AG04450 (cell line): Measurements from ENCODE around the gene UBE2K. TPM values are rescaled to one million over a fixed set of nuclear protein-coding genes. Genes with fewer than 3 reads are reported as not detected.
"Not testable (repeated sequence)": the region's sequence is repeated elsewhere in the genome, so short reads cannot be mapped to it uniquely, and the experiment has no call there.

Experiments
- CTCF ChIA-PET: fragments of 300-600, 350-600 bp; formaldehyde crosslinking; extraction: SDS; loops from one replicate; lab custom pipeline; 2022; ENCODE audit warnings: antibody characterized with exemption, inconsistent platforms; lab: Charles Lee
- POLR2A ChIA-PET: fragments of 350-600 bp; formaldehyde crosslinking; extraction: SDS; loops from one replicate; lab custom pipeline; 2021; ENCODE audit warnings: antibody characterized with exemption, inconsistent platforms; lab: Yijun Ruan, JAX
- DNase-seq: peaks from one replicate; pipeline ENCODE4 v3.0.0-alpha.2; 2011; ENCODE audit warnings: low read depth, low spot score
- H3K27ac ChIP-seq: one replicate; pipeline ENCODE4 v1.5.1; 2012; ENCODE audit warnings: low read depth, low read length, control low read depth
- H3K27me3 ChIP-seq: one replicate; pipeline ENCODE4 v1.6.0; 2012; ENCODE audit warnings: low read length; ENCODE audit not compliant: control insufficient read depth, insufficient read depth
- H3K4me3 ChIP-seq: 2 replicates; pipeline ENCODE4 v1.5.1; 2011; ENCODE audit warnings: mild to moderate bottlenecking, low read depth, low read length, control low read depth
- H3K9me3 ChIP-seq: 2 replicates; pipeline ENCODE4 v1.5.1; 2012; ENCODE audit warnings: low read length; ENCODE audit not compliant: control insufficient read depth, insufficient read depth
- CTCF ChIP-seq: IDR thresholded peaks from 2 replicates; pipeline ENCODE4 v1.5.1; 2011; ENCODE audit warnings: low read depth, low read length, control low read depth, inconsistent platforms
- polyA plus RNA-seq: library from polyadenylated mRNA; depleted of rRNA; stranded (reverse); fragments of >200 nt; gene quantifications from 2 replicates; pipeline ENCODE4 v1.2.3, GENCODE V29; 2011

Gene UBE2K
- polyA plus RNA-seq, 1 experiment: 101 TPM

- H3K27me3 ChIP-seq: no peaks in the 10 kb centered on the region
- DNase-seq: no peak
- H3K4me3 ChIP-seq: no peak overlapping the region
- ChIA-PET POLR2A (no interaction called here), CTCF (no interaction called here)
- no peaks in the 10 kb centered on the region for H3K9me3 ChIP-seq
- no peak overlapping the region for H3K27ac ChIP-seq
- TF ChIP-seq CTCF: no peak
These were observed 88.9 kb downstream of the UBE2K start for GRCh38 chr4:39786838-39787237.

GRCh38 chr4:39792128-39792527 lies 94.2 kb downstream of the UBE2K start:
- H3K9me3 ChIP-seq: no peaks in the 10 kb centered on the region; the same call in 1 of the 2 replicates
- POLR2A ChIA-PET: no interaction called here
- no peaks in the 10 kb centered on the region for H3K27me3 ChIP-seq
- H3K4me3 ChIP-seq: no peak overlapping the region
- CTCF ChIA-PET: no interaction called here
- H3K27ac ChIP-seq: no peak overlapping the region
- no peak for TF ChIP-seq CTCF
- no peak for DNase-seq

GRCh38 chr4:39792529-39792928 lies 94.6 kb downstream of the UBE2K start:
- DNase-seq: no peak
- POLR2A ChIA-PET: no interaction called here
- Histone ChIP-seq H3K27me3 (no peaks in the 10 kb centered on the region), H3K9me3 (no peaks in the 10 kb centered on the region; the same call in 1 of the 2 replicates), H3K4me3 (no peak overlapping the region), H3K27ac (no peak overlapping the region)
- no peak for TF ChIP-seq CTCF
- CTCF ChIA-PET: no interaction called here

- DNase-seq, H3K27me3 ChIP-seq, POLR2A ChIA-PET, H3K9me3 ChIP-seq, H3K27ac ChIP-seq, H3K4me3 ChIP-seq, CTCF ChIA-PET: not testable (repeated sequence)
These were observed 95.0 kb downstream of the UBE2K start for GRCh38 chr4:39792976-39793375.

- CTCF ChIA-PET: no interaction called here
- POLR2A ChIA-PET: no interaction called here
- no peak for DNase-seq
These were observed 104.1 kb downstream of the UBE2K start for GRCh38 chr4:39802005-39802404.

More at GRCh38 chr4:39802005-39802404, 104.1 kb downstream of the UBE2K start:
- Histone ChIP-seq H3K27me3 (no peaks in the 10 kb centered on the region), H3K9me3 (no peaks in the 10 kb centered on the region), H3K27ac (no peak overlapping the region), H3K4me3 (no peak overlapping the region)
- TF ChIP-seq CTCF: no peak
